ENCODE results near the gene PELO.
"Not testable (repeated sequence)": the region's sequence is repeated elsewhere in the genome, so short reads cannot be mapped to it uniquely, and the experiment has no call there.

Gene PELO

GRCh38 chr5:52801329-52801728 is 13.6 kb downstream of the PELO start:
- no peak for DNase-seq (ENCODE audit: low spot score)

DNA sequence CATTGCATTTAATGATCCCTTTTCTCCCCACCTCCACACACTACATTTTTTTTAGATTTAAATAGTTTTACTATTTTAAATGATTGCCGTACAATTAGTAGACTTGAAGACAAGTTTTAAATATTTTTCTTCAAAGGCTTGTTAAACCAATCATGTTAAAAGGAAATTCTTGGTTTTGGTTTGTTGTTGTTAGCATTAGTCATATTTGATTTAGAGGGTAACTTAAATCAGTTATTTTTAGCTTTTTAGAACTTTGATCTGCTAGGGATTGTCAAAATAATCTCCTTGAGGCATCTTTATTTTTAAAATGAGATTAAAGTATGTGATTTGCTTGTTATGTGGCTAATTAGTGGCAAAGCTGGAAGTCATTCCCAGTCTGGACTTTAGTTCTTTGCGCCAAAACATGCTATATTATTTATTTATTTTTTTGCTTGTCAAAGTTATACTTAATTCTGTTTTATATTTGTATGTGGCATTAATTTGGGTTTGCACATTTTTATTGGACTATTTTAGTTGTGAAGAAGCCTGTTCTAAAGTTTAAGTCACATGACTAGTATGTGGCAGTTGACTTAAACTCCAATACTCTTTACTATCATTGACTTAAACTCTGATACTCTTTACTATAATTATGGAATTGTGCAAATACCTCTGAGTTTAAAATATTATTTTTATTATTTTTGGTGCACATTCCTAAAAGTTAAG is 14.7 kb downstream of the PELO start:
- no peak for DNase-seq (ENCODE audit: low spot score)

DNA sequence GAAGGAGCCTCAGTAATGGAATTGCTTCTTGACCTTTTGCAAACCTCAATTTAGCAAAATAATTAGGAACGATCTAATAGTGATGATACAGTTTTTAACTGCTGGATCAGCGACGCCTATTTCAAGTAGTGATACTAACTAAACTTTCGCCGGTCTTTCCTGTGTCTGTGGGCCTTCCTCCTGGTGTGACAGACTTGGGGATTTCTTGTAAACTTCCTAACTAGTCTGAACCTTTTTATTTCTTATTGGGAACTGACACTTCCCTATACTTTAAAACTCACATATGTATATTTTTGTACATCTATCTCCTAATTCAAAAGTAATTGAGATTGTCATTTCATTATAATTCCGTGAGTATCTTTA is 15.2 kb downstream of the PELO start:
- no peak for DNase-seq (ENCODE audit: low spot score)

GRCh38 chr5:52804387-52804791 is 16.7 kb downstream of the PELO start:
- DNase-seq (ENCODE audit: low spot score), result no peak

GRCh38 chr5:52804981-52805380 is 17.3 kb downstream of the PELO start:
- DNase-seq (ENCODE audit: low spot score), result no peak

- no peak for DNase-seq (ENCODE audit: low spot score)
Observed at GRCh38 chr5:52805615-52806014, 17.9 kb downstream of the PELO start.

- no peak for DNase-seq (ENCODE audit: low spot score)
Observed at GRCh38 chr5:52807037-52807436, 19.3 kb downstream of the PELO start.

GRCh38 chr5:52807723-52808122 is 20.0 kb downstream of the PELO start:
- no peak for DNase-seq (ENCODE audit: low spot score)

GRCh38 chr5:52808316-52808901 is 20.7 kb downstream of the PELO start:
- DNase-seq (ENCODE audit: low spot score), result no peak

GRCh38 chr5:52809884-52810283 is 22.2 kb downstream of the PELO start:
- no peak for DNase-seq (ENCODE audit: low spot score)

- no peak for DNase-seq (ENCODE audit: low spot score)
Observed at GRCh38 chr5:52810426-52810825, 22.7 kb downstream of the PELO start.

GRCh38 chr5:52811067-52811749 is 23.5 kb downstream of the PELO start:
- DNase-seq (ENCODE audit: low spot score), result no peak

- no peak for DNase-seq (ENCODE audit: low spot score)
Observed at GRCh38 chr5:52814352-52815148, 26.8 kb downstream of the PELO start.

DNA sequence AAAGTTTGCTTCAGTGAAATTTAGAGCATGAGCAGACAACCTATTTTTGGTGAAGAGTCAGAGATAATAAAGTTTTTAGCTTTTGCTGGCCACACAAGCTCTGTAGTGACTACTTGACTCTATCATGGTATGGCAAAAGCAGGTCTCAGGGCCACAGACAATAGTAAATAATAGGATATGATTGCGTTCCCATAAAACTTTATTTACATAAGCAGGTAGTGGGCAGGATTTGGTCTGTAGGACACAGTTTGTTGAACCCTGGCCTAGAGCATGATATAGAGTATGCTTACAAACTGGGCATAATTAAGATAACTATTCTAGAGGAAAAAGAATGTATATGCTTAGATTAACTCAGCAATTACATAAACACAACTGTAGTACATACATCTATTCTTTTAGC is 30.1 kb downstream of the PELO start:
- no peak for DNase-seq (ENCODE audit: low spot score)

DNA sequence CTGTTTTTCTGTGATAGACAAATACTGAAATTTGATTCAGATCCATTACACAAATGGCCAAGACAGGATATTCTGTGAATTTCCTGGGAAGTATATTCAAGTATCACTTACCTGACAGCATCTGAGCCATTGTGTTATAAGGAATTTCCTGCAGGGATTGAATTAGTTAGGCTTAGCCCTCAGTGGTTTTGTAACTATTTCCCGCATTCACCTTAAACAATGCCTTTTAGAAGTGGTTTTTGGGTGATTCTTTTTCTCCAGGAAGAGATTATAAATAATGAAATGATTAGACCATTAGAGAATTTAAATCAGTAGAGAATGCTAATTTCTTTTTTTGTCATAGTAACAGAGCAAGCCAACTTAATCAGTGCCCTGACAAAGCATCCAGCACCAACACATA is 30.6 kb downstream of the PELO start:
- no peak for DNase-seq (ENCODE audit: low spot score)

GRCh38 chr5:52818807-52819206 is 31.1 kb downstream of the PELO start:
- DNase-seq (ENCODE audit: low spot score), result not testable (repeated sequence)

- DNase-seq (ENCODE audit: low spot score), result no peak
Observed at GRCh38 chr5:52821901-52822300, 34.2 kb downstream of the PELO start.

DNA sequence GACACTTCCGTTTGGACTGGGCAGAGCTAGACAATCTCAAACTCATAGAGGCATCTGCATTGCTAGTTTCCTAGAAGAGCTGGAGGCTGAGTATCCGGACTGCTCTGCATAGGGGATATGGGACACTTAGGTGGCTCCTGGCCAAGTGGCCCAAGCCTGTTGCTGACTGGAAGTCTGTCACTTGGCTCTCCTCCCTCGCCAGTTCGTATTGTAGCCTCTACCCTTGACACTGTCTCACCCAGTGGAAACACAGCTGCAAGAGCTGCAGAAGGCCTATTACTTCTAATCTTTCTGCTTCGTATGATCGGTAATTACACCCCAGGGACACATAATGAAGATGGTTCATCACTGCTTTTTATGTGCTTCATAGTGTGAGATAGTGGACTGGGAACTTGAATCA is 34.7 kb downstream of the PELO start:
- no peak for DNase-seq (ENCODE audit: low spot score)

GRCh38 chr5:52824827-52825226 is 37.1 kb downstream of the PELO start:
- DNase-seq (ENCODE audit: low spot score), result no peak

GRCh38 chr5:52825826-52826225 is 38.1 kb downstream of the PELO start:
- DNase-seq (ENCODE audit: low spot score), result no peak

DNA sequence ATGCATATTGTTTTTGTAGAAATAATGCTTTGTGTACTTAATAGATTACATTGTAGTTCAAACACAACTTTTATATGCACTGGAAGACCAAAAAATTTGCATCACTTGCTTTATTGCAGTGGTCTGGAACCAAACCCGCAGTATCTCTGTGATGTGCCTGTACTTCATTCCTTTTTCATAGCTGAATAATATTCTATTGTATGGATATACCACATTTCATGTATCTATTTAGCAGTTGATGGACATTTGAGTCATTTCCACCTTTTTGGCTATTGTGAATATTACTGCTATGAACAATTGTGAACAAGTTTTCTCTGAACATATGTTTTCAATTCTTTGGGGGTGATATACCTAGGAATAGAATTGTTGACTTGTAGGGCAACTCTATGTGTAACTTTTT is 40.1 kb downstream of the PELO start:
- no peak for DNase-seq (ENCODE audit: low spot score)

GRCh38 chr5:52829664-52830063 is 41.9 kb downstream of the PELO start:
- no peak for DNase-seq (ENCODE audit: low spot score)

DNA sequence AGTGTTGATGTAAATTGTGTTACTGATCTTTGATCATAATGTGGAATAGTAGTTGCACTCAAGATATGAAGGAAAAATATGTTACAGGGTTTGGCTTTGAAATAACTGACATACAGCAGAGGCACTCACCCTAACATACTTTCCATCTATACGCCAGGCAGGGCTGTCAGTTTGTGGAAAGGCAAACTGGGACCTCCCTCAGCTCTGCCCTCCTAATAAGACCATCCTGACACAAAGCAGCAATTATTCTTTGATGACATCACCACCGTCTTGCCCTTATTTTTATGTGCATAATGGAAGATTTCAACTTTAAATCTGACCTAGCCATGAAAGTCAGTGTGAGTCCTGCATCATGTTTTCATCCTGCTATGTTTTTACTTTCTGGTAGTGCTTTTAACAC is 42.9 kb downstream of the PELO start:
- DNase-seq (ENCODE audit: low spot score), result no peak
